Endothelial cell of umbilical vein (primary cell): Measurements from ENCODE around the gene C17orf113.
"Not testable (repeated sequence)": the region's sequence is repeated elsewhere in the genome, so short reads cannot be mapped to it uniquely, and the experiment has no call there.

ENCODE experiments used
- EZH2 ChIP-seq: IDR thresholded peaks from 2 replicates; pipeline ENCODE4 v1.6.1; 2012; ENCODE audit warnings: borderline replicate concordance, low read depth, mild to moderate bottlenecking, moderate library complexity, low read length, inconsistent platforms; ENCODE audit not compliant: severe bottlenecking
- FOS ChIP-seq: IDR thresholded peaks from 2 replicates; pipeline ENCODE4 v1.6.1; 2011; ENCODE audit warnings: mild to moderate bottlenecking, low read length, moderate library complexity, borderline replicate concordance; ENCODE audit not compliant: insufficient read depth
- JUN ChIP-seq: IDR thresholded peaks from 2 replicates; pipeline ENCODE4 v1.6.1; 2011; ENCODE audit warnings: borderline replicate concordance, low read depth; ENCODE audit not compliant: insufficient read length, insufficient read depth
- MAX ChIP-seq: IDR thresholded peaks from 2 replicates; pipeline ENCODE4 v1.6.1; 2011; ENCODE audit not compliant: insufficient read depth, insufficient read length
- MYC ChIP-seq: IDR thresholded peaks from one replicate; pipeline ENCODE4 v1.6.1; 2011; ENCODE audit warnings: mild to moderate bottlenecking, low read depth, low read length
- POLR2A ChIP-seq: IDR thresholded peaks from 2 replicates; pipeline ENCODE4 v1.6.1; 2012; ENCODE audit warnings: low read depth, mild to moderate bottlenecking, control low read depth, low read length
- POLR2AphosphoS5 ChIP-seq: IDR thresholded peaks from 2 replicates; pipeline ENCODE4 v1.6.1; 2012; ENCODE audit warnings: low read depth, mild to moderate bottlenecking, control low read depth, low read length, moderate library complexity; ENCODE audit not compliant: insufficient read depth
- TF ChIP-seq, protein P1 (sequence below), 2 donors: IDR thresholded peaks; 1 replicate in 1 of 2; 2 replicates in 1 of 2; pipeline ENCODE4 v1.5.1; 2011; ENCODE audit warnings: low read length in 2 of 2, mild to moderate bottlenecking in 2 of 2, moderate library complexity in 2 of 2, control low read depth in 1 of 2, inconsistent platforms in 1 of 2, low read depth in 1 of 2; ENCODE audit not compliant: insufficient read depth in 1 of 2; ENCODE audit errors: extremely low read depth in 1 of 2

GRCh38 chr17:42020845-42021244 is 29.6 kb downstream of the C17orf113 start:
- TF ChIP-seq, protein P1, sequence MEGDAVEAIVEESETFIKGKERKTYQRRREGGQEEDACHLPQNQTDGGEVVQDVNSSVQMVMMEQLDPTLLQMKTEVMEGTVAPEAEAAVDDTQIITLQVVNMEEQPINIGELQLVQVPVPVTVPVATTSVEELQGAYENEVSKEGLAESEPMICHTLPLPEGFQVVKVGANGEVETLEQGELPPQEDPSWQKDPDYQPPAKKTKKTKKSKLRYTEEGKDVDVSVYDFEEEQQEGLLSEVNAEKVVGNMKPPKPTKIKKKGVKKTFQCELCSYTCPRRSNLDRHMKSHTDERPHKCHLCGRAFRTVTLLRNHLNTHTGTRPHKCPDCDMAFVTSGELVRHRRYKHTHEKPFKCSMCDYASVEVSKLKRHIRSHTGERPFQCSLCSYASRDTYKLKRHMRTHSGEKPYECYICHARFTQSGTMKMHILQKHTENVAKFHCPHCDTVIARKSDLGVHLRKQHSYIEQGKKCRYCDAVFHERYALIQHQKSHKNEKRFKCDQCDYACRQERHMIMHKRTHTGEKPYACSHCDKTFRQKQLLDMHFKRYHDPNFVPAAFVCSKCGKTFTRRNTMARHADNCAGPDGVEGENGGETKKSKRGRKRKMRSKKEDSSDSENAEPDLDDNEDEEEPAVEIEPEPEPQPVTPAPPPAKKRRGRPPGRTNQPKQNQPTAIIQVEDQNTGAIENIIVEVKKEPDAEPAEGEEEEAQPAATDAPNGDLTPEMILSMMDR (IDR thresholded peaks at IDR 0.05; ENCODE audit: extremely low read depth in 1 of 2, insufficient read depth in 1 of 2, low read depth in 1 of 2, low read length in 2 of 2) = not testable (repeated sequence)
- not testable (repeated sequence) for TF ChIP-seq FOS, MAX, POLR2AphosphoS5, EZH2, POLR2A, JUN, MYC
